Measurements from ENCODE around the gene VWA2.

DNA sequence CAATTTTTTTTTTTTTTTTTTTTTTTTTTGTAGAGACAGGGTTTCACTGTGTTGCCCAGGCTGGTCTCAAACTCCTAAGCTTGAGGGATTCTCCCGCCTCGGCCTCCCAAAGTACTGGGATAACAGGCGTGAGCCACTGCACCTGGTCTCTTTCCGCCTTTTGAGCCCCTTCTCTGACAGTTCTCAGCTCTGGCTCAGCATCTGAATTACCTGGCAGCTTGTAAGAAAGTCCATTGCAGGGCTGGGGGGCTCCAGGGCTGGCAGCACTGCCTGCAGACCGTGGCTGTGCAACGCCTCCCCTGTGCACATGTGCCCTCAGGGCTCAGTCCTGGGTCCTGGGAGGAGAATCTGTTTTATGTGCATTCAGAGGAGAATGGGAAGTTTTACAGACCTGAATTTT lies 37.6 kb downstream of the VWA2 start:
- TF ChIP-seq ZBTB7A (IDR thresholded peaks at IDR 0.05; ENCODE audit: low read depth) (no peak), TCF12 (IDR thresholded peaks at IDR 0.05; ENCODE audit: low read depth) (no peak), EP300 (IDR thresholded peaks at IDR 0.05; ENCODE audit: borderline replicate concordance) (no peak), NFIC (IDR thresholded peaks at IDR 0.05) (no peak), RAD21 (IDR thresholded peaks at IDR 0.05; ENCODE audit: low read depth) (no peak), YY1 (IDR thresholded peaks at IDR 0.05; ENCODE audit: low read depth) (no peak), MAX (IDR thresholded peaks at IDR 0.05) (no peak), FOXM1 (IDR thresholded peaks at IDR 0.05; ENCODE audit: borderline replicate concordance, low read depth) (no peak)

Measured in Ishikawa (cell line).